Astrocyte (in vitro differentiated cells and primary cell): ENCODE results near the gene ROR2. TPM values are rescaled to one million over a fixed set of nuclear protein-coding genes. Genes with fewer than 3 reads are reported as not detected.

Source experiments
- DNase-seq: peaks from one replicate; pipeline ENCODE4 v3.0.0-alpha.2; 2010; ENCODE audit warnings: low read depth
- FAIRE-seq: peaks from 2 replicates; lab custom pipeline; 2011; peaks lifted over from hg19 to GRCh38; lab: Jason Lieb, UNC
- H2AFZ ChIP-seq: 2 replicates; pipeline ENCODE4 v1.6.0; 2012; ENCODE audit warnings: low read depth, low read length, inconsistent platforms
- H3K27ac ChIP-seq: 2 replicates; pipeline ENCODE4 v1.5.1; 2011; ENCODE audit warnings: low read depth, low read length, inconsistent platforms
- H3K27me3 ChIP-seq: 2 replicates; pipeline ENCODE4 v1.6.0; 2011; ENCODE audit warnings: low read length, inconsistent platforms; ENCODE audit not compliant: insufficient read depth
- H3K36me3 ChIP-seq: 2 replicates; pipeline ENCODE4 v1.5.1; 2011; ENCODE audit warnings: low read length, inconsistent platforms; ENCODE audit not compliant: insufficient read depth
- H3K4me1 ChIP-seq: 2 replicates; pipeline ENCODE4 v1.5.1; 2011; ENCODE audit warnings: low read length, inconsistent platforms; ENCODE audit not compliant: insufficient read depth
- H3K4me2 ChIP-seq: 2 replicates; pipeline ENCODE4 v1.6.0; 2012; ENCODE audit warnings: low read length, inconsistent platforms
- H3K4me3 ChIP-seq: 2 replicates; pipeline ENCODE4 v1.5.1; 2011; ENCODE audit warnings: low read depth, mild to moderate bottlenecking, low read length, inconsistent platforms; ENCODE audit not compliant: insufficient read depth
- H3K79me2 ChIP-seq: 2 replicates; pipeline ENCODE4 v1.6.0; 2012; ENCODE audit warnings: mild to moderate bottlenecking, low read length, inconsistent platforms; ENCODE audit not compliant: insufficient read depth
- H3K9ac ChIP-seq: 2 replicates; pipeline ENCODE4 v1.6.0; 2012; ENCODE audit warnings: mild to moderate bottlenecking, low read length, inconsistent platforms
- H3K9me3 ChIP-seq: 2 replicates; pipeline ENCODE4 v1.5.1; 2012; ENCODE audit warnings: low read depth, mild to moderate bottlenecking, low read length, inconsistent platforms; ENCODE audit not compliant: insufficient read depth
- H4K20me1 ChIP-seq: 2 replicates; pipeline ENCODE4 v1.6.0; 2012; ENCODE audit warnings: low read length, inconsistent platforms; ENCODE audit not compliant: insufficient read depth
- H3K27ac Mint-ChIP-seq: one replicate; pipeline ENCODE4 v1.8.0; 2021; ENCODE audit warnings: mild to moderate bottlenecking, mixed read lengths; ENCODE audit not compliant: unreplicated experiment
- H3K27me3 Mint-ChIP-seq: one replicate; pipeline ENCODE4 v1.8.0; 2021; ENCODE audit warnings: low read depth, mixed read lengths; ENCODE audit not compliant: unreplicated experiment
- H3K36me3 Mint-ChIP-seq: one replicate; pipeline ENCODE4 v1.8.0; 2021; ENCODE audit warnings: low read depth, mixed read lengths; ENCODE audit not compliant: unreplicated experiment
- H3K4me1 Mint-ChIP-seq: one replicate; pipeline ENCODE4 v1.8.0; 2021; ENCODE audit warnings: low read depth, mixed read lengths; ENCODE audit not compliant: unreplicated experiment
- H3K4me3 Mint-ChIP-seq: one replicate; pipeline ENCODE4 v1.8.0; 2021; ENCODE audit warnings: mild to moderate bottlenecking, moderate library complexity, mixed read lengths; ENCODE audit not compliant: unreplicated experiment
- H3K9me3 Mint-ChIP-seq: one replicate; pipeline ENCODE4 v1.8.0; 2021; ENCODE audit warnings: mild to moderate bottlenecking, mixed read lengths; ENCODE audit not compliant: unreplicated experiment
- EZH2 ChIP-seq: IDR thresholded peaks from 2 replicates; pipeline ENCODE4 v1.6.1; 2012; ENCODE audit warnings: mild to moderate bottlenecking, low read length, inconsistent platforms; ENCODE audit not compliant: insufficient read depth
- total RNA-seq: library from RNA; stranded (reverse); gene quantifications from 2 replicates; pipeline ENCODE4 v1.2.1, GENCODE V29; 2021
- TF ChIP-seq, protein P1 (sequence below): IDR thresholded peaks from 2 replicates; pipeline ENCODE4 v1.5.1; 2011; ENCODE audit warnings: low read depth, mild to moderate bottlenecking, inconsistent platforms, low read length, moderate library complexity; ENCODE audit not compliant: insufficient read depth

Gene ROR2
- total RNA-seq, 1 donor from 2014 or later, result 4.9 TPM

DNA sequence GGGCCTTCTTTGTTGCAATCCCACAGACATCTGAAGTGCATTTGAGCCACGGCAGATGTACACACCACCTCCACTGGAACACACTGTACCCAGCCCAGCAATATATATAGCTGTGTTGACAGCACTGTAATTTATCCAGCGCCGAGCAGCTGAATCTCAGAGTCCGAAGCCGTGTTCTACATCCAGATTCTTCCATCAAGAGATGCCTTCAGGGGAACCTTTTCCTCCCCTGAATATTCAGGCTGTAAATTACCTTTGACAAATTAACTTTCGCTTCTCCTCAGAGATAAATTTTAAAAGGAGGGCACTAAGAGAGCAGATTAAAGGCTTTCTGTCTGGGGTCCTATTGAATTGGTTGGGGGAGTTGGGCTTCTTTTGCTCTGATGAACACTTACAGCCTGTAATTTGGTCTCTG, 76.4 kb downstream of the ROR2 start:
- Histone ChIP-seq H3K9me3 (no peaks in the 10 kb centered on the region), H2AFZ (no peak overlapping the region), H3K36me3 (no peaks in the 10 kb centered on the region), H3K79me2 (no peaks in the 10 kb centered on the region), H3K9ac (no peak overlapping the region), H3K27me3 (peaks cover 3% of the 10 kb centered on the region), H3K27ac (no peak overlapping the region), H3K4me1 (no peaks in the 10 kb centered on the region), H4K20me1 (no peaks in the 10 kb centered on the region), H3K4me3 (no peak overlapping the region), H3K4me2 (no peak overlapping the region)
- H3K27me3 Mint-ChIP-seq, result peaks cover 7% of the 10 kb centered on the region
- H3K4me3 Mint-ChIP-seq, result no peak overlapping the region
- no peak for DNase-seq
- no peak overlapping the region for H3K27ac Mint-ChIP-seq
- H3K9me3 Mint-ChIP-seq, result peaks cover 2% of the 10 kb centered on the region
- H3K36me3 Mint-ChIP-seq, result peaks cover 5% of the 10 kb centered on the region
- no peak for FAIRE-seq
- TF ChIP-seq, protein P1, sequence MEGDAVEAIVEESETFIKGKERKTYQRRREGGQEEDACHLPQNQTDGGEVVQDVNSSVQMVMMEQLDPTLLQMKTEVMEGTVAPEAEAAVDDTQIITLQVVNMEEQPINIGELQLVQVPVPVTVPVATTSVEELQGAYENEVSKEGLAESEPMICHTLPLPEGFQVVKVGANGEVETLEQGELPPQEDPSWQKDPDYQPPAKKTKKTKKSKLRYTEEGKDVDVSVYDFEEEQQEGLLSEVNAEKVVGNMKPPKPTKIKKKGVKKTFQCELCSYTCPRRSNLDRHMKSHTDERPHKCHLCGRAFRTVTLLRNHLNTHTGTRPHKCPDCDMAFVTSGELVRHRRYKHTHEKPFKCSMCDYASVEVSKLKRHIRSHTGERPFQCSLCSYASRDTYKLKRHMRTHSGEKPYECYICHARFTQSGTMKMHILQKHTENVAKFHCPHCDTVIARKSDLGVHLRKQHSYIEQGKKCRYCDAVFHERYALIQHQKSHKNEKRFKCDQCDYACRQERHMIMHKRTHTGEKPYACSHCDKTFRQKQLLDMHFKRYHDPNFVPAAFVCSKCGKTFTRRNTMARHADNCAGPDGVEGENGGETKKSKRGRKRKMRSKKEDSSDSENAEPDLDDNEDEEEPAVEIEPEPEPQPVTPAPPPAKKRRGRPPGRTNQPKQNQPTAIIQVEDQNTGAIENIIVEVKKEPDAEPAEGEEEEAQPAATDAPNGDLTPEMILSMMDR, result no peak
- no peak for TF ChIP-seq EZH2
- no peaks in the 10 kb centered on the region for H3K4me1 Mint-ChIP-seq

GRCh38 chr9:91868732-91869391, 81.2 kb downstream of the ROR2 start:
- DNase-seq (no peak), FAIRE-seq (no peak)
- peaks cover 4% of the 10 kb centered on the region for H3K27me3 Mint-ChIP-seq
- Histone ChIP-seq H2AFZ (no peak overlapping the region), H3K9ac (no peak overlapping the region), H3K27ac (no peak overlapping the region), H3K27me3 (peaks cover 7% of the 10 kb centered on the region), H4K20me1 (no peaks in the 10 kb centered on the region), H3K9me3 (no peaks in the 10 kb centered on the region), H3K4me3 (no peak overlapping the region), H3K36me3 (no peaks in the 10 kb centered on the region), H3K4me1 (no peaks in the 10 kb centered on the region), H3K79me2 (no peaks in the 10 kb centered on the region), H3K4me2 (no peak overlapping the region)
- H3K27ac Mint-ChIP-seq, result no peak overlapping the region
- TF ChIP-seq, protein P1, result no peak
- TF ChIP-seq EZH2, result no peak
- peaks cover 7% of the 10 kb centered on the region for H3K4me1 Mint-ChIP-seq
- H3K4me3 Mint-ChIP-seq, result no peak overlapping the region
- no peaks in the 10 kb centered on the region for H3K36me3 Mint-ChIP-seq
- peaks cover 2% of the 10 kb centered on the region for H3K9me3 Mint-ChIP-seq

- peaks cover 7% of the 10 kb centered on the region for H3K27me3 ChIP-seq
- H3K79me2 ChIP-seq, result no peaks in the 10 kb centered on the region
- H3K4me3 ChIP-seq, result no peak overlapping the region
- H2AFZ ChIP-seq, result no peak overlapping the region
- TF ChIP-seq, protein P1, result no peak
- no peak for TF ChIP-seq EZH2
- H4K20me1 ChIP-seq, result no peaks in the 10 kb centered on the region
- Mint-ChIP-seq H3K4me1 (peaks cover 7% of the 10 kb centered on the region), H3K9me3 (peaks cover 2% of the 10 kb centered on the region), H3K27ac (no peak overlapping the region), H3K27me3 (peaks cover 4% of the 10 kb centered on the region), H3K4me3 (no peak overlapping the region), H3K36me3 (no peaks in the 10 kb centered on the region)
- no peaks in the 10 kb centered on the region for H3K9me3 ChIP-seq
- H3K9ac ChIP-seq, result no peak overlapping the region
- DNase-seq, result no peak
- no peak for FAIRE-seq
- H3K4me1 ChIP-seq, result no peaks in the 10 kb centered on the region
- no peak overlapping the region for H3K4me2 ChIP-seq
- no peaks in the 10 kb centered on the region for H3K36me3 ChIP-seq
- no peak overlapping the region for H3K27ac ChIP-seq
These were observed 82.3 kb downstream of the ROR2 start for GRCh38 chr9:91867740-91868139.
